Activated effector memory CD4-positive, alpha-beta T cell treated with anti-CD3 and anti-CD28 coated beads, Interleukin-2, amount 50 U/mL, for 16 hours (primary cell): ENCODE results near the gene SP3.

Experiments used
- DNase-seq: peaks from one replicate; pipeline ENCODE4 v3.0.0-alpha.2; 2020

Gene SP3

GRCh38 chr2:173964565-173965371, 405 bp downstream of the SP3 start:
- DNase-seq, result peak; percentile 94

- DNase-seq, result peak; percentile 96
These were observed 1.2 kb downstream of the SP3 start for GRCh38 chr2:173963817-173964564.

- DNase-seq, result no peak
These were observed 1.8 kb downstream of the SP3 start for GRCh38 chr2:173963323-173963816.

- no peak for DNase-seq
These were observed 2.5 kb downstream of the SP3 start for GRCh38 chr2:173962583-173963110.

GRCh38 chr2:173962031-173962430, 3.1 kb downstream of the SP3 start:
- DNase-seq, result no peak

GRCh38 chr2:173961346-173961705, 3.8 kb downstream of the SP3 start:
- no peak for DNase-seq

- DNase-seq, result no peak
These were observed 5.3 kb downstream of the SP3 start for GRCh38 chr2:173959909-173960308.

- DNase-seq, result no peak
These were observed 5.8 kb downstream of the SP3 start for GRCh38 chr2:173959358-173959884.

GRCh38 chr2:173958198-173958846, 6.9 kb downstream of the SP3 start:
- DNase-seq, result no peak

GRCh38 chr2:173957517-173957916, 7.7 kb downstream of the SP3 start:
- no peak for DNase-seq

- no peak for DNase-seq
These were observed 8.7 kb downstream of the SP3 start for GRCh38 chr2:173956454-173956853.

- DNase-seq, result no peak
These were observed 9.3 kb downstream of the SP3 start for GRCh38 chr2:173955867-173956266.

- no peak for DNase-seq
These were observed 10.2 kb downstream of the SP3 start for GRCh38 chr2:173955004-173955403.

GRCh38 chr2:173953047-173953424, 12.1 kb downstream of the SP3 start:
- no peak for DNase-seq

GRCh38 chr2:173952267-173953046, 12.7 kb downstream of the SP3 start:
- no peak for DNase-seq

GRCh38 chr2:173948842-173949241, 16.3 kb downstream of the SP3 start:
- DNase-seq, result no peak

GRCh38 chr2:173948198-173948597, 17.0 kb downstream of the SP3 start:
- no peak for DNase-seq

GRCh38 chr2:173947131-173947530, 18.0 kb downstream of the SP3 start:
- DNase-seq, result no peak

- DNase-seq, result no peak
These were observed 21.4 kb downstream of the SP3 start for GRCh38 chr2:173943738-173944137.

GRCh38 chr2:173942861-173943523, 22.2 kb downstream of the SP3 start:
- no peak for DNase-seq

GRCh38 chr2:173941567-173941966, 23.6 kb downstream of the SP3 start:
- no peak for DNase-seq
